AG09309 (cell line): ENCODE data around the gene SULT1A2.

ENCODE experiments used
- DNase-seq: peaks from one replicate; pipeline ENCODE4 v3.0.0-alpha.2; 2010; ENCODE audit warnings: low read depth
- H3K4me3 ChIP-seq: 2 replicates; pipeline ENCODE4 v1.5.1; 2011; ENCODE audit warnings: mild to moderate bottlenecking, low read depth, low read length, moderate library complexity; ENCODE audit not compliant: control insufficient read depth
- TF ChIP-seq, protein P1 (sequence below): IDR thresholded peaks from 2 replicates; pipeline ENCODE4 v1.5.1; 2011; ENCODE audit warnings: mild to moderate bottlenecking, low read depth, low read length, inconsistent platforms; ENCODE audit not compliant: insufficient read depth, control insufficient read depth; ENCODE audit errors: missing control alignments

SULT1A2 gene

GRCh38 chr16:28586466-28586865 is 10.4 kb downstream of the SULT1A2 start:
- DNase-seq, result no peak
- H3K4me3 ChIP-seq, result no peak overlapping the region
- TF ChIP-seq, protein P1, sequence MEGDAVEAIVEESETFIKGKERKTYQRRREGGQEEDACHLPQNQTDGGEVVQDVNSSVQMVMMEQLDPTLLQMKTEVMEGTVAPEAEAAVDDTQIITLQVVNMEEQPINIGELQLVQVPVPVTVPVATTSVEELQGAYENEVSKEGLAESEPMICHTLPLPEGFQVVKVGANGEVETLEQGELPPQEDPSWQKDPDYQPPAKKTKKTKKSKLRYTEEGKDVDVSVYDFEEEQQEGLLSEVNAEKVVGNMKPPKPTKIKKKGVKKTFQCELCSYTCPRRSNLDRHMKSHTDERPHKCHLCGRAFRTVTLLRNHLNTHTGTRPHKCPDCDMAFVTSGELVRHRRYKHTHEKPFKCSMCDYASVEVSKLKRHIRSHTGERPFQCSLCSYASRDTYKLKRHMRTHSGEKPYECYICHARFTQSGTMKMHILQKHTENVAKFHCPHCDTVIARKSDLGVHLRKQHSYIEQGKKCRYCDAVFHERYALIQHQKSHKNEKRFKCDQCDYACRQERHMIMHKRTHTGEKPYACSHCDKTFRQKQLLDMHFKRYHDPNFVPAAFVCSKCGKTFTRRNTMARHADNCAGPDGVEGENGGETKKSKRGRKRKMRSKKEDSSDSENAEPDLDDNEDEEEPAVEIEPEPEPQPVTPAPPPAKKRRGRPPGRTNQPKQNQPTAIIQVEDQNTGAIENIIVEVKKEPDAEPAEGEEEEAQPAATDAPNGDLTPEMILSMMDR, result no peak

DNA sequence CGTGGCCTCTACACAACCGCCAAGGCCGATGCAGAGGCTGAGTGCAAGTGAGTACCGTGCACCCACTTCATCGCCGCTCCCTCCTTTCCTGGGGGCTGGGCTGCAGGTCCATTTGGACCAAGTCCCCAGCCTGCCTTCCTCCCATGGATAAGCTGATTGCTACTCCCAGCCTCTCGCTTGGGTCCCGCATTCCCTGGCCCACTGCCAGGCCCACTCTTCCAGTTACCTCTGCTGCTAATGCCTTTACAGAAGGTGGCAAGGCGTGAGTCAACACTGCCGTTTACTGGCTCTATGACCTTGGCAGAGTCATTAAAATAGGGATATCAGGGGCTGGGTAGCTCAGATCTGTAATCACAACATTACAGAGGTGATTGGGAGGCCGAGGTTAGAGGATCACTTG is 11.2 kb downstream of the SULT1A2 start:
- no peak for DNase-seq
- TF ChIP-seq, protein P1, result no peak
- H3K4me3 ChIP-seq, result no peak overlapping the region

GRCh38 chr16:28580726-28581315 is 16.0 kb downstream of the SULT1A2 start:
- no peak for DNase-seq
- H3K4me3 ChIP-seq, result no peak overlapping the region
- TF ChIP-seq, protein P1, result no peak

GRCh38 chr16:28575446-28576109 is 21.3 kb downstream of the SULT1A2 start:
- DNase-seq, result no peak
- TF ChIP-seq, protein P1, result no peak
- H3K4me3 ChIP-seq, result no peak overlapping the region

- no peak overlapping the region for H3K4me3 ChIP-seq
- DNase-seq, result no peak
- TF ChIP-seq, protein P1, result no peak
Observed at GRCh38 chr16:28574925-28575324, 21.9 kb downstream of the SULT1A2 start.

GRCh38 chr16:28573738-28574718 is 22.8 kb downstream of the SULT1A2 start:
- no peak for DNase-seq
- TF ChIP-seq, protein P1, result no peak
- no peak overlapping the region for H3K4me3 ChIP-seq
